ENCODE data around the gene ADAM33. TPM values are rescaled to one million over a fixed set of nuclear protein-coding genes. Genes with fewer than 3 reads are reported as not detected.

The ADAM33 gene
- total and polyA plus RNA-seq, 2 donors (not counting 1 experiment from before 2014, with no cell fraction given), result not detected

DNA sequence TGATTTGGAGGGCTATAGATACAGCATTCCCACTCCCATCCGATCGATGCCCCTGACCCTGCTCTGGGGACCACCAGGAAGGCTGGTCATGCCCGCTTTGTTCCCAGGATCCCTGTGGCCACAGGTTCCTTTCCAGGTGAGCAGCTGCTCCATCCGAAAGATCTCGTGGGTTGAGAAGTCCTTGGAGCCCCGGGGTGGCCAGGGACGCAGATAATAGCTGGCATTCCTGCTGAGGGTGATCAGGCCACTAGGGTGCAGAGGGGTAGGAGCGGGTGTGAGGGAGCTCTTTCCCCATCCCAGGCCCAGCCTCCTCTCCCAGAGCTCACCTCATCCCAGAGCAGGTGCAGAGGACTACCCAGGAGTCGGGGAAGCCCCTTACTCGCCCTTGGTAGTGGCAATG, 7.4 kb downstream of the ADAM33 start:
- peaks cover 5 to 16% of the 10 kb centered on the region in 2 donors for H3K4me1 ChIP-seq (ENCODE audit: control insufficient read depth in 2 of 2, insufficient read depth in 2 of 2, low read length in 2 of 2)
- ChIA-PET POLR2A (no interaction called here), CTCF (interaction anchor here (0.7 kb wide), 1 partner anchor 412 kb away, joined by 4 read pairs; no protein-coding TSS in a partner anchor)
- intact Hi-C loops (cut with micrococcal nuclease), result no loop called here
- ATAC-seq (ENCODE audit: low read depth) (no peak), DNase-seq (no peak)
- WGBS (ENCODE audit: insufficient coverage), result 79% methylated on average over 4 of the region's 10 CpGs
- peaks cover 55% of the 10 kb centered on the region for H3K27me3 Mint-ChIP-seq
- H2AFZ ChIP-seq (ENCODE audit: insufficient read depth, low read depth, low read length, poor library complexity, severe bottlenecking), result no peak overlapping the region
- no peak overlapping the region for H3K27ac Mint-ChIP-seq
- no peak overlapping the region for H3K27ac ChIP-seq (ENCODE audit: low read length in 2 of 2)
- no peak overlapping the region for H3K9ac ChIP-seq (ENCODE audit: low read length)
- no peak for TF ChIP-seq CTCF (IDR thresholded peaks at IDR 0.05)
- no peak for TF ChIP-seq EZH2 (IDR thresholded peaks at IDR 0.05; ENCODE audit: borderline replicate concordance, insufficient read depth, low read depth, low read length, poor library complexity, severe bottlenecking)
- H3K36me3 ChIP-seq (replicated peaks in 1 of 2; ENCODE audit: control extremely low read depth in 1 of 2, control insufficient read depth in 1 of 2, extremely low read depth in 1 of 2, insufficient read depth in 2 of 2, low read length in 1 of 2), result no peaks in the 10 kb centered on the region
- no peaks in the 10 kb centered on the region for H3K79me2 ChIP-seq (ENCODE audit: control insufficient read depth, insufficient read depth, low read length)
- H3K27me3 ChIP-seq (replicated peaks in 1 of 4; ENCODE audit: control extremely low read depth in 1 of 4, control insufficient read depth in 3 of 4, insufficient read depth in 4 of 4, low read length in 3 of 4), result peaks cover 0 to 41% (median 12%) of the 10 kb centered on the region in 4 experiments
- H3K4me1 Mint-ChIP-seq, result peaks cover 7% of the 10 kb centered on the region
- no peak overlapping the region for H3K4me2 ChIP-seq (replicated peaks; ENCODE audit: low read depth, low read length, poor library complexity, severe bottlenecking)
- H3K9me3 Mint-ChIP-seq (ENCODE audit: insufficient read depth), result no peaks in the 10 kb centered on the region
- H4K20me1 ChIP-seq (ENCODE audit: control insufficient read depth, insufficient read depth, low read length, poor library complexity, severe bottlenecking), result no peaks in the 10 kb centered on the region
- no peak overlapping the region for H3K4me3 Mint-ChIP-seq
- no peak overlapping the region for H3K4me3 ChIP-seq (ENCODE audit: control extremely low read depth in 1 of 5, extremely low read depth in 1 of 5, insufficient read depth in 1 of 5, low read depth in 2 of 5, low read length in 4 of 5)
- peaks cover 0 to 3% (median 0%) of the 10 kb centered on the region in 3 donors for H3K9me3 ChIP-seq (ENCODE audit: control extremely low read depth in 1 of 3, control insufficient read depth in 2 of 3, insufficient read depth in 1 of 3, low read length in 2 of 3)

- Histone ChIP-seq H3K9ac (ENCODE audit: low read length) (no peak overlapping the region), H3K4me2 (replicated peaks; ENCODE audit: low read depth, low read length, poor library complexity, severe bottlenecking) (no peak overlapping the region), H3K4me1 (ENCODE audit: control insufficient read depth in 2 of 2, insufficient read depth in 2 of 2, low read length in 2 of 2) (peaks cover 5 to 16% of the 10 kb centered on the region in 2 donors), H3K4me3 (ENCODE audit: control extremely low read depth in 1 of 5, extremely low read depth in 1 of 5, insufficient read depth in 1 of 5, low read depth in 2 of 5, low read length in 4 of 5) (no peak overlapping the region), H4K20me1 (ENCODE audit: control insufficient read depth, insufficient read depth, low read length, poor library complexity, severe bottlenecking) (no peaks in the 10 kb centered on the region), H2AFZ (ENCODE audit: insufficient read depth, low read depth, low read length, poor library complexity, severe bottlenecking) (no peak overlapping the region), H3K36me3 (replicated peaks in 1 of 2; ENCODE audit: control extremely low read depth in 1 of 2, control insufficient read depth in 1 of 2, extremely low read depth in 1 of 2, insufficient read depth in 2 of 2, low read length in 1 of 2) (no peaks in the 10 kb centered on the region), H3K9me3 (ENCODE audit: control extremely low read depth in 1 of 3, control insufficient read depth in 2 of 3, insufficient read depth in 1 of 3, low read length in 2 of 3) (peaks cover 0 to 3% (median 0%) of the 10 kb centered on the region in 3 donors), H3K27me3 (replicated peaks in 1 of 4; ENCODE audit: control extremely low read depth in 1 of 4, control insufficient read depth in 3 of 4, insufficient read depth in 4 of 4, low read length in 3 of 4) (peaks cover 0 to 41% (median 12%) of the 10 kb centered on the region in 4 experiments), H3K79me2 (ENCODE audit: control insufficient read depth, insufficient read depth, low read length) (no peaks in the 10 kb centered on the region), H3K27ac (ENCODE audit: low read length in 2 of 2) (no peak overlapping the region)
- ATAC-seq (ENCODE audit: low read depth), result no peak
- ChIA-PET POLR2A (no interaction called here), CTCF (no interaction called here)
- intact Hi-C loops (cut with micrococcal nuclease), result no loop called here
- H3K4me3 Mint-ChIP-seq, result no peak overlapping the region
- peaks cover 48% of the 10 kb centered on the region for H3K27me3 Mint-ChIP-seq
- H3K4me1 Mint-ChIP-seq, result peaks cover 7% of the 10 kb centered on the region
- 34% methylated on average over 74 of the region's 90 CpGs for WGBS (ENCODE audit: insufficient coverage)
- H3K27ac Mint-ChIP-seq, result no peak overlapping the region
- no peaks in the 10 kb centered on the region for H3K9me3 Mint-ChIP-seq (ENCODE audit: insufficient read depth)
- DNase-seq, result no peak
- TF ChIP-seq EZH2 (IDR thresholded peaks at IDR 0.05; ENCODE audit: borderline replicate concordance, insufficient read depth, low read depth, low read length, poor library complexity, severe bottlenecking) (no peak), CTCF (IDR thresholded peaks at IDR 0.05) (no peak)
Observed at GRCh38 chr20:3673221-3674070, 8.4 kb downstream of the ADAM33 start.

Measured in B cell (primary cell).